ENCODE data around the gene ANKRD10. TPM values are rescaled to one million over a fixed set of nuclear protein-coding genes. Genes with fewer than 3 reads are reported as not detected.
A peak's percentile ranks its signal among the peaks of the same experiment; 100 is the strongest.

Gene ANKRD10
- 10 to 100 TPM; 37.3 to 51.8 (median 46.9) TPM for total RNA-seq

- DNase-seq (ENCODE audit: low spot score in 2 of 2) = peak; percentile 97 to 100
- peak within 1 kb of the TSS; percentile 95 for H3K4me3 ChIP-seq (ENCODE audit: low read depth, poor library complexity, severe bottlenecking)
- intact Hi-C loops (cut with DNase I; ENCODE audit: low total_unique reads) = no loop called here
- 1% methylated on average over 26 to 54 of the region's 81 CpGs for WGBS, 2 donors
- TF ChIP-seq CTCF (IDR thresholded peaks at IDR 0.05) = no peak
- TF ChIP-seq POLR2A (IDR thresholded peaks at IDR 0.05) = peak in 1 of 2 donors; percentile 32
Observed at GRCh38 chr13:110915057-110915873, at the start of gene ANKRD10. Gene ANKRD10 (minus strand): TSS chr13:110915069. CDS start chr13:110914934, 135 bp downstream.

DNA sequence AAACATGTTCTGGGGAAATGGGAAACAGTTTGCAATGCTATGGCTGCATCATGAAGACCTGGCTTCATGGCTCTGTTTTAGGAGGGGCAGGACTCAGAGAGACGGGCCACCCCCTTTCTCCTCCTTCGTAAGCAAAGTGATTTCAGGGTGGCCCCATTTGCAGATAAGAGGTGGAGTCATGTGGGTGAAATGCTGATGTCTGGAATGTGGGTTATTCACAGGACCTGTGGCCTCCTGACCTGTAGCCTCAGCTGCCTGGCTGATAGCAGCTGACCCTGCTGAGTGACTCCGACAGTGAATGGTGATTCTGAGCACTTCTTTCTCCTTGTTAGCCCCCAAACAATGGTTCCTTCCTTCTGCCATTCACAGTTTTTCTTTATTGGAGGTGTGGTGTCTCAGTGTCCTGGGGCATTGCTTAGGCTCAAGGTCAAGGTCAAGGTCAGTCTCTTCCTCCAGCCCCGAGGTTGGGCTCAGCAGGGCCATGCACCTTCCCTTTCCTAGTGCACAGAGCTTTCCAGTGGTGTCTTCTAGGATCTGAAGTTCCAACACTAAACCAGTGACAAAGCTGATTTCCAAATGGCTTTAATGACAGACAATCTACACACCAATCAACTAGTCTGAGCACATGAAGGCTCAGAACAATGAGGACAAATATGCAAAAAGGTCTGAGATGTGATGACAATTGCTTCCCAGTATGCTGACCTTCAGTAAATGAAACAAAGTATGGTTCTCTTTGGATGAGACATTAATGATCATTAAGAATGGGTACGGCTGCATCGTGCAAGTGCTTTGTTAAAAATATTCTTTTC, 49.6 kb upstream of the ANKRD10 start:
- DNase-seq (ENCODE audit: low spot score in 2 of 2) = no peak
- 78 to 88% methylated on average over 6 of the region's 6 CpGs for WGBS, 2 donors
- TF ChIP-seq CTCF (IDR thresholded peaks at IDR 0.05) = no peak
- TF ChIP-seq POLR2A (IDR thresholded peaks at IDR 0.05) = no peak
- intact Hi-C loops (cut with DNase I; ENCODE audit: low total_unique reads) = no loop called here
- no peak overlapping the region for H3K4me3 ChIP-seq (ENCODE audit: low read depth, poor library complexity, severe bottlenecking)

GRCh38 chr13:110963554-110963970, 48.7 kb upstream of the ANKRD10 start:
- 84 to 87% methylated on average over 3 of the region's 3 CpGs for WGBS, 2 donors
- TF ChIP-seq CTCF (IDR thresholded peaks at IDR 0.05) (no peak), POLR2A (IDR thresholded peaks at IDR 0.05) (no peak)
- DNase-seq (ENCODE audit: low spot score in 2 of 2) = no peak
- no peak overlapping the region for H3K4me3 ChIP-seq (ENCODE audit: low read depth, poor library complexity, severe bottlenecking)
- intact Hi-C loops (cut with DNase I; ENCODE audit: low total_unique reads) = no loop called here

- intact Hi-C loops (cut with DNase I; ENCODE audit: low total_unique reads) = no loop called here
- no peak overlapping the region for H3K4me3 ChIP-seq (ENCODE audit: low read depth, poor library complexity, severe bottlenecking)
- DNase-seq (ENCODE audit: low spot score in 2 of 2) = no peak
- TF ChIP-seq CTCF (IDR thresholded peaks at IDR 0.05) (no peak), POLR2A (IDR thresholded peaks at IDR 0.05) (no peak)
- WGBS, 2 donors = 88 to 91% methylated on average over 1 of the region's 1 CpG
Observed at GRCh38 chr13:110961959-110962358, 47.1 kb upstream of the ANKRD10 start.

DNA sequence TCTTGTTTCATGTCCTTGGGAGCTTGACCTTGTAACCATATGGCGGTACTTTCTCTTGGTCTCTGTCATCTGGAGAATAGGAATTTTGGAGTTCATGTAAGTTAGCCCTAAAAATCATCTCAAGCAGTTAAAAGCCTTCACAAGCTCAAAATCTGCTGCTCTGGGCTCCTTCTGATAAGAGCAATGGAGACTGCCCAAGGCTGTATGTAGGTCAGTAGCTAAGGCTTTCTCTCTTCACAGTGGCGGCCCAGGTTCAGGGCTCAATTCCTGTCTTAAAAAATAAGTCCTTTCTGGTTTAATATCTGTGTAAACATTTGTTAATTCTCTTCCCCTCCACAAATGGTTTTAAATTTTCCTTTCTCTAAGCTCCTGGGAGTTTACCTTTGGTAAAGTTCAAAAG, 45.3 kb upstream of the ANKRD10 start:
- 86 to 95% methylated on average over 2 of the region's 2 CpGs for WGBS, 2 donors
- intact Hi-C loops (cut with DNase I; ENCODE audit: low total_unique reads) = no loop called here
- no peak overlapping the region for H3K4me3 ChIP-seq (ENCODE audit: low read depth, poor library complexity, severe bottlenecking)
- TF ChIP-seq CTCF (IDR thresholded peaks at IDR 0.05) (no peak), POLR2A (IDR thresholded peaks at IDR 0.05) (no peak)
- DNase-seq (ENCODE audit: low spot score in 2 of 2) = peak in 1 of 2 donors; percentile 69
